ENCODE data around the gene TUBGCP3.

TUBGCP3 gene

GRCh38 chr13:112617754-112618375 is 29.9 kb upstream of the TUBGCP3 start:
- DNase-seq (ENCODE audit: low read depth) = no peak

DNA sequence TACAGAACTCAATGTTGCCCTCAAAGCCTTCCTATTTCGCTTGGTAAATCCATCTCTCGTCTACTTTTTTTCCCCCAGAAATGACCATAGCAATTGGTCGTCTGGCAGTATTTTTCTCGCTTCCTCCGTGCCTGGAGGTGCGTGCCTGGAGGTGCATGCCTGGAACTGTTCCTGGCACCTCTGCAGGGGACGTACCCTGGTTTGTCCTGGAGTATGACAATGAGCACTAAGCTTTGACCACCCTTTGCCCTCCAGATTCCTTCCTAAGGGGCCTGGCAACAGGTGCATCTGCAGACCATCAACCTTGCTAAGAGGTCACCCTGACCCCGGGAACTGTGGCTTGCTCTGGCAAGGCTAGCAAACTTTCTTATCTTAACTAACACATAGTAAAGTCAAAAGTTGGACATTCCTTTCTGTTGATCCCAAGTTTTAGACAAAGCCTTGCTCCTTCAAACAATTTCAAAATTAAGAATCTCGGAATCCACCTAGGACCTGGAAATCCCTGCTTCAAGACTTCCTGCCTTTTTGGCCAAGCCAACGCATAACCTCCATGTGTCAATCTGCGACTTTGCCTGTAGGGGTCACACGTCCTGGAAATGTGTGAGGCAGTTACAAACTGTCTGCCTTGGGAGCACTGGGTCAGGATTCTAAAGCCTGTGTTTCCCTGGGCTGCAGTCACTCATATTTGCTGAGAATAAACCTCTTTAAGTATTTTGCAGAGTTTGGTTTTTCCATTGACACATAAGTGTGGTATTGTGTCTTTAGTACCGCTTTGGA is 28.8 kb upstream of the TUBGCP3 start:
- peak; percentile 21 for DNase-seq (ENCODE audit: low read depth)

DNA sequence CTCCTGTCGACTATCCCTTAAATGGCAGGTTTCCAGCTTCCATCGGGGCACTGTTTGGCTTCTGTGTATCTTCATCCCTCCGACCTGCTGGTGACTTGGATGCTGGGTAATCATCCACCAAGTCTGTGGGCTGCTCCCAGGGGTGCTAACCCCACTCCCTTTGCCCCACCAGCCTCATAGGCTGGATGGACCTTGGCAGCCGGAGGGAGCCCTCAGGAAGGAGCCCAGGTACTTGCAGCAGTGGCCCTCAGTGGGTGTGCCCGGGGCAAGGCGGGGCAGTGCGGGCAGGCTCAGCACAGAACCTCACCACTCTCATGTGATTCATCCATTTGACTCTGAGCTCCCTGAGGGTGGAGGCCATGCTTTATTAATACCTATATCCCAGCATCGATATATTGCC is 27.4 kb upstream of the TUBGCP3 start:
- DNase-seq (ENCODE audit: low read depth) = no peak

DNA sequence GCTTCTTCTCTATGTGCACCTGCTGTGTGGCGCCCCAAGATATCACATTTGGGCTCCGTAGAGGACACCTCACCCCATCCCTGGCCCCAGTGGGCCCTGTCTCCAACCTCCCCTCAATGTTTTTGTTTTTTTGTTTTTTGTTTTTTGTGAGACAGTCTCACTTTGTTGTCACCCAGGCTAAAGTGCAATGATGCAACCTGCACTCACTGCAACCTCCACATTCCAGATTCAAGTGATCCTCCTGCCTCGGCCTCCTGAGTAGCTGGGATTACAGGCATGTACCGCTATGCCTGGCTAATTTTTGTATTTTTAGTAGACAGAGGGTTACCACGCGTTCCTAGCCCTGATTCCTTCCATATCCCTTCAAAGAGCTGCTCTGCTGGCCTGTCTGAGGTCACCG is 26.9 kb upstream of the TUBGCP3 start:
- no peak for DNase-seq (ENCODE audit: low read depth)

GRCh38 chr13:112608212-112608611 is 20.3 kb upstream of the TUBGCP3 start:
- no peak for DNase-seq (ENCODE audit: low read depth)

GRCh38 chr13:112606109-112607001 is 18.4 kb upstream of the TUBGCP3 start:
- peak; percentile 76 for DNase-seq (ENCODE audit: low read depth)

GRCh38 chr13:112605531-112605990 is 17.6 kb upstream of the TUBGCP3 start:
- no peak for DNase-seq (ENCODE audit: low read depth)

DNA sequence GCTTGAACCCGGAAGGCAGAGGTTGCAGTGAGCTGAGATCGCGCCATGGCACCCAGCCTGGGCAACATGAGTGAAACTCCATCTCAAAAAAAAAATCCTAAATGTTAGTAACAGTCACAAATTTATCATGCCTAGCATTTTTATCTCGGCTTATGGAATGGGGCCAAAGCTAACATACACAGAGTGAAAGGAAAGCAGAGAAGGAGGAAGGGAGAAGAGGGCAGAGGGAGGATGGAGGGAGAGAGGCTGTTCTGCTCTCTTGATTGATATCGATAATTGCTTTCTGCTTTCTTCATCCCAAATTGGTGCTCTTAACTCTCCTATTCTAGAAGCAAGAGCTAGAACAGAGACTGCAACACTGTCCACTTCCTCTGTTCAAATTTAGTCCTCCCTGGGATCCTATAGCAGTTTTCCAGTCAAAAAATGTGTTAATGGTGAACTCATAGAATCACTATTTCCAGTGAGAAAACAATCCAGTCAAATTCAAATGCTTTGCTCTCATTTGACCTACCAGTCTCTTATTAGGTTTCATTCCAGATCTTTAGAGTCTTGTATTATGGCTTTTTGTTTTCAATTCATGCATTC is 15.8 kb upstream of the TUBGCP3 start:
- no peak for DNase-seq (ENCODE audit: low read depth)

DNA sequence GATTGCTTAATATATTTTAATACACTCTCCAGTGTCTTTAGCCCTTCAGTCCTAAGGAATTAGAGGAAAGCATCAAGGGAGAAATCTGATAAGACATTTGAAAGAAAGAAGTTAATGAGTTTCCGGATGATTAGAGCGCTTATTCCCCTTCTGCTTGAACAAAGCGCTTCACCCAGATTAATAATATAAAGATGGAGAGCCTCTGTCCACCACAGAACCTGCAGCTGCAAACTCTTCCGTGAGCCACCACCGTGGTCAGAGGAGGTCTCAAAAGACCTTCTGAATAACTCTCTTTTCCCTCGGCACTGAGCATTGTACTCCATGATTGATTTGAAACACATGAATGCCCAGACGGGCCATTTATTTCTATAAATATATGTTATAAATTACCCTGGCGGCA is 14.2 kb upstream of the TUBGCP3 start:
- DNase-seq (ENCODE audit: low read depth) = no peak

- DNase-seq (ENCODE audit: low read depth) = no peak
Observed at GRCh38 chr13:112601371-112601770, 13.4 kb upstream of the TUBGCP3 start.

GRCh38 chr13:112596235-112596634 is 8.3 kb upstream of the TUBGCP3 start:
- DNase-seq (ENCODE audit: low read depth) = no peak

DNA sequence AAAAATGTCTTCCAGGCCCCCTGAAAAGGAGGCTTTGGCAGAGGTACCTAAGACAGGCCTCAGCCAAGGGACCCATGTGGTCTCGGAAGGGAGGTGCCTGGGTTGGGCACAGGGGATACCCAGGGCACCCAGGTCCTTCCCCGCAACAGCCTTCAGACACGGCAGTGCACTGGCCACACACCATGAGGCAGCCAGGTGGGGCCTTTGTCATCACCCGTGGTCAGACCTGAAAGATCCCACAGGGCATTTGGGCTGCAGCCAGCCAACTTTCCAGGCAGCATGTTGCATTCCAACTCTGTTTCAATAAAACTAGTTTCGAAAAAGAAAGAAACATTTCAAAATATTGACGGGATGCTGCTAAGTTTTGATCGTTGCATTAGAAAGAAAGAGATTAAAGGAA is 4.7 kb upstream of the TUBGCP3 start:
- no peak for DNase-seq (ENCODE audit: low read depth)

DNA sequence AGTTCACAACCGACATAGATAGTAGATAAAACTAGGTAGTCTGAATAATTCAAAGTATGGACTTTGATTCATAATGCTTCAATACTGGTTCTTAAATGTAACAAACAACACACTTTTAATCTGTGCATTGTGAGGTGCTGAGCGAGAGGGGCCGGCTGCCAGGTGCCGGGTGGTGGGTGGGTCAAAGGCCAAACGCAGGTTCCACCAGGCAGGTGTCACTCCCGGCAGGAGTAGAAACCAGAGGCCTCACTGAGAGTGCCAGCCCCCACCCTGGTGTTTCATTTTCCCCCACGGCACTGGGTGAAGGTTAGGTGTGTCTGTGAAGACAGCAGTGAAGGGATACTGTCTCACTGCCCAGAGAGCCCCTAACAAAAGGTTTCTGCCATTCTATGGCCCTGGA is 4.2 kb upstream of the TUBGCP3 start:
- no peak for DNase-seq (ENCODE audit: low read depth)

DNA sequence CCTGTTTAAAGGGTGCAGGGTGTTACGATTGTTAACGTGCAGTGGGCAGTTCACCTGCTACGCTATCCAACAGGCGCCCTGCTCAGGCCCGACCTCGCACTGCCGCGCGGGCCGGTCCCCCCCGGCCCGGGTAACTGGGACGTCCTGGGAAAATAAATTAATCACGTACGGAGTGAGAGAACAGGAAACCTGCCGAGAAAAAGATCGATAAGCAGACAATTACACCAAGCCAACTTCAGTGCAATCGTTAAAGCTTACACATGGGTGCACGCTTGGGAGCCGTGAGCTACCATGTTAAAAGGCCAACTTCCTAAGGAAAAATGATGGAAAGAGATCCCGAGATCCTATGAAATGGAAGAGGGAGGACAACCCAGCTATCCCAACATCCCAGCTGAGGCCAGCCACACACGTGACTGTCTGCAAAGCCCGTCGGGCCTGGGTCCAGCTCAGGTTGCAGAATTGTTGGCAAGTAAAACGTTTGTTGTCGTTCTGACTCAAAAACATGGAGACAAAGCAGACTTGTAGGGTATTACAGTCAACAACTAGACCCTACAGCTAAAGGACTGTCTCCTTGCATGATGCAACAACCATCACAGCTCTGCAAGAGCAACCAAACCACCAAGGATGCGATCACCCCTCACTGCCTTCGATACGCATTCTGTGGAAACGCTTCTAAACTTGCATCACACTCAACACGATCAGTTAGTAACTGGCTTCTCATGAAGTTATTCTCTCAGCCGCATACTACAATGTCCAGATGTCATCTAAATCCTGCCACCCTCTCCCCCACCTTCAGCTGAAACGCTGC is 741 bp upstream of the TUBGCP3 start:
- no peak for DNase-seq (ENCODE audit: low read depth)

GRCh38 chr13:112587212-112587763 is 665 bp downstream of the TUBGCP3 start:
- DNase-seq (ENCODE audit: low read depth) = peak; percentile 57

DNA sequence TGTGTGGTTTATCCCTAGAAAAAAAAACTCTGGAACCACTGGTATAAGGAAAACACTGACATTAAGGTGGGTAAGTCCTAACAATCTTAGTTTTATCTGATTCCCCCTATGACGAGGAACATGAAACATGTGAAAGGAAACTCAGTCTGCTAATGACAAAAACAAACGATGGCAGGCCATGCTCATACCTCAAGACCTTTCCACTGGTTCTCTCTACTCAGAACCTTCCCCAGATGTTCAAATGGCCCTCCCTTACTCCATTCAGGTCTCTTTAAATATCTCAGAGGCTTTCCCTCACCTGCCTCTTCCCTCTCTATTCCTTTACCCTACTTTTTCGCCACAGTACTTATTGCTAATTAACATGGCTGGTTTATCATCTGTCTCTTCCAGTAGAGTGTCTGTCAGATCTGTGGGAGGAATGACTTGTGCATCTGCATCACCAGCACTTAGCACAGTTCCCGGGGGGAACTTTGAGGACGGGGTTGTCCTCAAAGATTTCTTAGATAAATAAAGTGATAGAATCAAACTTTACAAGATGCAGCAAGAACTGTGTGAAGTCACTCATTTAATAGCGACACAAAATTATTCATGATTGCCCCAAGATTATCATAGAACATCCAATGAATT is 1.5 kb downstream of the TUBGCP3 start:
- no peak for DNase-seq (ENCODE audit: low read depth)

DNA sequence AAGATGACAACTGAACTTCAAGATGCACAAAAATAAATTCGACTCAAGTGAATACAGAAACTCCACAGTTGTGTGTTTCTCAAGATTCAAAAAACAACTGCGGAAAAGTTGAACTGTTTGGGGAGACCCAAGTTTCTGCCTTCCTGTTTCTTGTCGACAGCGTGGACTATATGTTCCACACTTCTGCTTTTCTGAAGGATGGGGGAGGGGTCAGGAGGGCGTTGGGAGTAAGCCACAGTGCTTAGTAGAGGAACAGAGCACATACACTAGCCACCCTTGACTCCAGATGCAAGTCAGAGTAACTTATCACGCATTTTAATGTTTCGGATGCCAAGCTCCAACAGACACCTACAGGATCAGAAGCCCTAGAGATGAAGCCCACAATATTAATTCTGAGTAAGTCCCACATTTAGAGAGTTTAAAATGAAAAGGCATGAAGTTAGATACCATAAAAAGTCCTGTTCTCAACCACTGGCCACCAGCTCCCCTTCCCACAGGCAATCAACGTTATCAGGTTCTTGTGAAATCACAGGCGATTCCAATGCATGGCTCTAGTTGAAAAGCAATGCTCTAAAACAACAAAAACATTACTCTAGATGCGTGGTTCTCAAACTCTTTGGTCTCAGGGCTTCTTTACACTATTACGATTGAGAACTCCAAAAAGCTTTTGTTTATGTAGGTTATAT is 4.2 kb downstream of the TUBGCP3 start:
- no peak for DNase-seq (ENCODE audit: low read depth)

- DNase-seq (ENCODE audit: low read depth) = no peak
Observed at GRCh38 chr13:112582263-112582662, 5.7 kb downstream of the TUBGCP3 start.

DNA sequence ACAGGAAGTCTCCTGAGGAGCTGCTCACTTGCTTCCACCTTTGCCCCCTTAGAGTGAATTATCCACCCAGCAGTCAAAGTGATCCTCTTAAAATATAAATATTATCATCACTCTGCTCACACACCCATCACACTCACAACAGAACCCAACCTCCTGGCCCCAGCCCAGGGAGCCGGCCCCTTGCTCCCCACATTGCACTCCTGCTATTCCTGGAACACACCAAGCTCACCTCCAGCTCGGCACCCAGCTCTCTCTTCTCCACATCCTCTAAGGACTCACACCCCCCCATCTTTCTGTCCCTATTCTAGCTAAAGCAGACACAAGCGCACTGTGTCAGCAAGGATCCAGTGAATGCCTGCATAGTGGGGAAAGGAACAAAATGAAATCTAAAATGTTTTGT is 7.0 kb downstream of the TUBGCP3 start:
- no peak for DNase-seq (ENCODE audit: low read depth)

GRCh38 chr13:112580211-112580610 is 7.7 kb downstream of the TUBGCP3 start:
- DNase-seq (ENCODE audit: low read depth) = no peak

Measured in fibroblast of the conjunctiva (primary cell).